Fibroblast of the aortic adventitia (primary cell): ENCODE data around the gene CHD3. TPM values are rescaled to one million over a fixed set of nuclear protein-coding genes. Genes with fewer than 3 reads are reported as not detected.

ENCODE experiments used
- DNase-seq: peaks from one replicate; pipeline ENCODE4 v3.0.0-alpha.2; 2010; ENCODE audit warnings: low read depth
- H3K4me3 ChIP-seq: 2 replicates; pipeline ENCODE4 v1.5.1; 2011; ENCODE audit warnings: low read depth, mild to moderate bottlenecking, control low read depth, low read length, moderate library complexity
- CTCF ChIP-seq: IDR thresholded peaks from 2 replicates; pipeline ENCODE4 v1.5.1; 2011; ENCODE audit warnings: mild to moderate bottlenecking, low read length, control low read depth, inconsistent platforms; ENCODE audit not compliant: insufficient read depth
- total RNA-seq: library from RNA; depleted of rRNA; stranded (reverse); fragments of >200 nt; gene quantifications from 2 replicates; pipeline ENCODE4 v1.2.3, GENCODE V29; 2012; ENCODE audit warnings: low replicate concordance

CHD3 gene
- total RNA-seq, 1 donor = 81.5 TPM

- no peak for DNase-seq
- H3K4me3 ChIP-seq = no peak overlapping the region
- no peak for TF ChIP-seq CTCF
Observed at GRCh38 chr17:7846063-7846735, 42.4 kb upstream of the CHD3 start.

- TF ChIP-seq CTCF = no peak
- no peak for DNase-seq
- H3K4me3 ChIP-seq = no peak overlapping the region
Observed at GRCh38 chr17:7846765-7847661, 41.6 kb upstream of the CHD3 start.

- no peak overlapping the region for H3K4me3 ChIP-seq
- no peak for DNase-seq
- TF ChIP-seq CTCF = no peak
Observed at GRCh38 chr17:7848131-7848579, 40.4 kb upstream of the CHD3 start.

GRCh38 chr17:7848739-7849129 lies 39.9 kb upstream of the CHD3 start:
- DNase-seq = no peak
- H3K4me3 ChIP-seq = no peak overlapping the region
- no peak for TF ChIP-seq CTCF

- no peak overlapping the region for H3K4me3 ChIP-seq
- no peak for TF ChIP-seq CTCF
- no peak for DNase-seq
Observed at GRCh38 chr17:7849130-7849750, 39.3 kb upstream of the CHD3 start.

GRCh38 chr17:7849751-7850504 lies 38.7 kb upstream of the CHD3 start:
- H3K4me3 ChIP-seq = no peak overlapping the region
- no peak for DNase-seq
- no peak for TF ChIP-seq CTCF
